Karpas-422 (cell line): ENCODE data around the gene DNTT. TPM values are rescaled to one million over a fixed set of nuclear protein-coding genes. Genes with fewer than 3 reads are reported as not detected.

Experiments
- DNase-seq: peaks from one replicate; pipeline ENCODE4 v3.0.0-alpha.2; 2015
- H2AFZ ChIP-seq: fragments of 200-600 bp; sonication (generic); 2 replicates; pipeline ENCODE4 v1.6.1; 2014; ENCODE audit warnings: antibody characterized with exemption, low read length, mixed read lengths
- H3K27ac ChIP-seq: fragments of 200-600 bp; sonication (generic); 2 replicates; pipeline ENCODE4 v1.5.1; 2014; ENCODE audit warnings: mild to moderate bottlenecking, low read length, moderate library complexity
- H3K27me3 ChIP-seq: fragments of 200-600 bp; sonication (generic); 2 replicates; pipeline ENCODE4 v1.6.1; 2014; ENCODE audit warnings: low read length, mixed read lengths
- H3K36me3 ChIP-seq: fragments of 200-600 bp; sonication (generic); 2 replicates; pipeline ENCODE4 v1.6.1; 2014; ENCODE audit warnings: low read length, mixed read lengths; ENCODE audit not compliant: insufficient read depth
- H3K4me1 ChIP-seq: fragments of 200-600 bp; sonication (generic); 2 replicates; pipeline ENCODE4 v1.6.1; 2014; ENCODE audit warnings: mild to moderate bottlenecking, low read length, mixed read lengths
- H3K4me2 ChIP-seq: fragments of 200-600 bp; sonication (generic); 2 replicates; pipeline ENCODE4 v1.6.1; 2014; ENCODE audit warnings: low read length, low read depth, mild to moderate bottlenecking; ENCODE audit not compliant: poor library complexity, severe bottlenecking
- H3K4me3 ChIP-seq: fragments of 200-600 bp; sonication (generic); 2 replicates; pipeline ENCODE4 v1.5.1; 2014; ENCODE audit warnings: mild to moderate bottlenecking, antibody characterized with exemption, low read length, mixed read lengths
- H3K79me2 ChIP-seq: fragments of 200-600 bp; sonication (generic); 2 replicates; pipeline ENCODE4 v1.6.1; 2014; ENCODE audit warnings: mild to moderate bottlenecking, low read length, mixed read lengths
- H3K9ac ChIP-seq: fragments of 200-600 bp; sonication (generic); 2 replicates; pipeline ENCODE4 v1.6.0; 2014; ENCODE audit warnings: low read length
- H3K9me2 ChIP-seq: fragments of 200-600 bp; sonication (generic), shearing (Covaris generic); replicated peaks from 2 replicates; pipeline ENCODE4 v1.6.0; 2014; ENCODE audit warnings: mild to moderate bottlenecking, low read length, moderate library complexity; ENCODE audit not compliant: insufficient read depth
- H3K9me3 ChIP-seq: fragments of 300-700, 200-600 bp; sonication (generic); 2 replicates; pipeline ENCODE4 v1.6.1; 2014; ENCODE audit warnings: low read length, mixed read lengths
- H4K20me1 ChIP-seq: fragments of 200-600 bp; sonication (generic); 2 replicates; pipeline ENCODE4 v1.6.1; 2014; ENCODE audit warnings: mild to moderate bottlenecking, antibody characterized with exemption, low read length, low read depth; ENCODE audit not compliant: insufficient read depth
- total RNA-seq: library from RNA; depleted of rRNA; stranded (reverse); fragments of >200 nt; shearing (Covaris generic); gene quantifications from 2 replicates; pipeline ENCODE4 v1.2.3, GENCODE V29; 2014; ENCODE audit warnings: low replicate concordance; rRNA removed

The DNTT gene
- not detected in 2 replicates for total RNA-seq

- no peaks in the 10 kb centered on the region for H3K79me2 ChIP-seq
- no peaks in the 10 kb centered on the region for H3K27me3 ChIP-seq
- no peak within 1 kb of the TSS for H3K27ac ChIP-seq
- no peak within 1 kb of the TSS for H3K4me2 ChIP-seq
- no peaks in the 10 kb centered on the region for H3K36me3 ChIP-seq
- no peaks in the 10 kb centered on the region for H3K9me2 ChIP-seq
- H3K4me1 ChIP-seq = peaks cover 10% of the 10 kb centered on the region
- no peak within 1 kb of the TSS for H2AFZ ChIP-seq
- H4K20me1 ChIP-seq = no peaks in the 10 kb centered on the region
- no peak within 1 kb of the TSS for H3K4me3 ChIP-seq
- H3K9me3 ChIP-seq = no peaks in the 10 kb centered on the region
- DNase-seq = no peak
- H3K9ac ChIP-seq = no peak within 1 kb of the TSS
Measured at GRCh38 chr10:96304230-96304629, at the start of gene DNTT. Gene DNTT, plus strand, starts transcription at chr10:96304434. Its CDS starts 64 bp downstream, at chr10:96304498.

GRCh38 chr10:96254976-96255375 is 49.3 kb upstream of the DNTT start:
- H3K36me3 ChIP-seq = peaks cover 10% of the 10 kb centered on the region; the same call in 1 of the 2 replicates
- DNase-seq = no peak
- no peak overlapping the region for H3K4me3 ChIP-seq
- peaks cover 37% of the 10 kb centered on the region for H3K4me1 ChIP-seq
- no peak overlapping the region for H2AFZ ChIP-seq
- peaks cover 75% of the 10 kb centered on the region for H3K79me2 ChIP-seq
- no peaks in the 10 kb centered on the region for H3K9me3 ChIP-seq
- no peak overlapping the region for H3K9ac ChIP-seq
- no peak overlapping the region for H3K27ac ChIP-seq
- peaks cover 4% of the 10 kb centered on the region; the same call in 1 of the 2 replicates for H4K20me1 ChIP-seq
- no peaks in the 10 kb centered on the region for H3K9me2 ChIP-seq
- H3K27me3 ChIP-seq = no peaks in the 10 kb centered on the region
- no peak overlapping the region for H3K4me2 ChIP-seq

- Histone ChIP-seq H4K20me1 (peaks cover 4% of the 10 kb centered on the region; the same call in 1 of the 2 replicates), H3K4me3 (no peak overlapping the region), H3K4me1 (peaks cover 45% of the 10 kb centered on the region), H3K27ac (0 out of 2 replicates have a peak overlapping the region, but pooled peaks have one; percentile 10), H3K79me2 (peaks cover 76% of the 10 kb centered on the region), H3K4me2 (no peak overlapping the region), H3K27me3 (no peaks in the 10 kb centered on the region), H3K36me3 (peaks cover 10% of the 10 kb centered on the region; the same call in 1 of the 2 replicates), H3K9ac (no peak overlapping the region), H2AFZ (no peak overlapping the region), H3K9me3 (no peaks in the 10 kb centered on the region), H3K9me2 (no peaks in the 10 kb centered on the region)
- DNase-seq = no peak
Measured at GRCh38 chr10:96255549-96256333, 48.5 kb upstream of the DNTT start.

GRCh38 chr10:96257944-96258343 is 46.3 kb upstream of the DNTT start:
- H3K36me3 ChIP-seq = peaks cover 10% of the 10 kb centered on the region; the same call in 1 of the 2 replicates

GRCh38 chr10:96259150-96259549 is 45.1 kb upstream of the DNTT start:
- Histone ChIP-seq H3K4me1 (peaks cover 76% of the 10 kb centered on the region), H3K9ac (no peak overlapping the region), H3K36me3 (peaks cover 8% of the 10 kb centered on the region; the same call in 1 of the 2 replicates), H3K9me2 (no peaks in the 10 kb centered on the region), H3K4me3 (no peak overlapping the region), H3K4me2 (no peak overlapping the region), H3K9me3 (no peaks in the 10 kb centered on the region), H2AFZ (no peak overlapping the region), H3K27ac (no peak overlapping the region), H3K79me2 (peaks cover 89% of the 10 kb centered on the region), H3K27me3 (no peaks in the 10 kb centered on the region), H4K20me1 (peaks cover 7% of the 10 kb centered on the region)
- DNase-seq = no peak

More at GRCh38 chr10:96257944-96258343, 46.3 kb upstream of the DNTT start:
- no peak overlapping the region for H3K9ac ChIP-seq
- peaks cover 64% of the 10 kb centered on the region for H3K4me1 ChIP-seq
- H4K20me1 ChIP-seq = peaks cover 4% of the 10 kb centered on the region; the same call in 1 of the 2 replicates
- H3K4me2 ChIP-seq = no peak overlapping the region
- no peaks in the 10 kb centered on the region for H3K9me2 ChIP-seq
- H3K4me3 ChIP-seq = no peak overlapping the region
- peaks cover 81% of the 10 kb centered on the region for H3K79me2 ChIP-seq
- peak overlapping the region; percentile 25; the same call in 1 of the 2 replicates for H3K27ac ChIP-seq
- no peaks in the 10 kb centered on the region for H3K9me3 ChIP-seq
- no peak for DNase-seq
- no peak overlapping the region for H2AFZ ChIP-seq
- H3K27me3 ChIP-seq = no peaks in the 10 kb centered on the region

GRCh38 chr10:96260014-96260413 is 44.2 kb upstream of the DNTT start:
- peaks cover 94% of the 10 kb centered on the region for H3K79me2 ChIP-seq
- H3K9me2 ChIP-seq = no peaks in the 10 kb centered on the region
- H3K9ac ChIP-seq = no peak overlapping the region
- DNase-seq = peak; percentile 53
- H3K4me1 ChIP-seq = peaks cover 83% of the 10 kb centered on the region
- H3K36me3 ChIP-seq = peaks cover 8% of the 10 kb centered on the region; the same call in 1 of the 2 replicates
- no peaks in the 10 kb centered on the region for H3K27me3 ChIP-seq
- H4K20me1 ChIP-seq = peaks cover 7% of the 10 kb centered on the region
- H3K4me3 ChIP-seq = no peak overlapping the region
- H3K27ac ChIP-seq = peak overlapping the region; percentile 55
- H3K9me3 ChIP-seq = no peaks in the 10 kb centered on the region
- no peak overlapping the region for H3K4me2 ChIP-seq
- H2AFZ ChIP-seq = no peak overlapping the region

GRCh38 chr10:96261132-96261531 is 43.1 kb upstream of the DNTT start:
- Histone ChIP-seq H2AFZ (no peak overlapping the region), H3K79me2 (peaks cover 94% of the 10 kb centered on the region)

GRCh38 chr10:96261930-96262329 is 42.3 kb upstream of the DNTT start:
- Histone ChIP-seq H3K9me2 (no peaks in the 10 kb centered on the region), H3K4me1 (peaks cover 95% of the 10 kb centered on the region), H3K9me3 (no peaks in the 10 kb centered on the region), H3K36me3 (peaks cover 20% of the 10 kb centered on the region; the same call in 1 of the 2 replicates), H3K4me3 (no peak overlapping the region), H3K79me2 (peaks cover 99% of the 10 kb centered on the region), H3K27ac (peak overlapping the region; percentile 26; the same call in 1 of the 2 replicates), H3K27me3 (no peaks in the 10 kb centered on the region), H2AFZ (no peak overlapping the region), H3K4me2 (no peak overlapping the region), H4K20me1 (peaks cover 15% of the 10 kb centered on the region), H3K9ac (no peak overlapping the region)
- DNase-seq = no peak

More at GRCh38 chr10:96261132-96261531, 43.1 kb upstream of the DNTT start:
- H3K9ac ChIP-seq = no peak overlapping the region
- no peaks in the 10 kb centered on the region for H3K27me3 ChIP-seq
- no peaks in the 10 kb centered on the region for H3K9me2 ChIP-seq
- peaks cover 10% of the 10 kb centered on the region for H4K20me1 ChIP-seq
- H3K4me1 ChIP-seq = peaks cover 89% of the 10 kb centered on the region
- peak overlapping the region; percentile 20; the same call in 1 of the 2 replicates for H3K27ac ChIP-seq
- H3K9me3 ChIP-seq = no peaks in the 10 kb centered on the region
- peak overlapping the region; percentile 2 for H3K4me2 ChIP-seq
- DNase-seq = no peak
- H3K36me3 ChIP-seq = peaks cover 13% of the 10 kb centered on the region; the same call in 1 of the 2 replicates
- no peak overlapping the region for H3K4me3 ChIP-seq
